K562 (cell line): Measurements from ENCODE around the gene AIFM3. TPM values are rescaled to one million over a fixed set of nuclear protein-coding genes. Genes with fewer than 3 reads are reported as not detected.

Experiments used
- BRF1 ChIP-seq: IDR thresholded peaks from 3 replicates; pipeline ENCODE4 v1.6.1; 2011; ENCODE audit warnings: borderline replicate concordance, mild to moderate bottlenecking; ENCODE audit not compliant: insufficient read length; ENCODE audit errors: extremely low read depth
- CSDE1 ChIP-seq, 2 experiments: fragments of 450-650 bp; IDR thresholded peaks; 2 replicates each; pipeline ENCODE4 v1.6.1; 2016; ENCODE audit warnings: mild to moderate bottlenecking in 1 of 2
- FOXJ3 ChIP-seq: sonication (generic); formaldehyde crosslinking; IDR thresholded peaks from 2 replicates; pipeline ENCODE4 v1.4.0; 2020; ENCODE audit warnings: mild to moderate bottlenecking, missing genetic modification reagents
- GTF2F1 ChIP-seq: IDR thresholded peaks from 2 replicates; pipeline ENCODE4 v1.6.1; 2011; ENCODE audit warnings: low read depth, low read length, improper control_type of control experiment
- HMGN3 ChIP-seq: IDR thresholded peaks from 2 replicates; pipeline ENCODE4 v1.6.1; 2011; ENCODE audit warnings: borderline replicate concordance, low read depth, mild to moderate bottlenecking, mixed read lengths, low read length; ENCODE audit not compliant: insufficient read length; ENCODE audit errors: extremely low read depth
- NBN ChIP-seq: fragments of 450-650 bp; IDR thresholded peaks from 2 replicates; pipeline ENCODE4 v1.6.1; 2016; ENCODE audit warnings: low read depth, mild to moderate bottlenecking
- PCBP2 ChIP-seq: fragments of 200-400 bp; formaldehyde crosslinking; IDR thresholded peaks from 2 replicates; pipeline ENCODE4 v1.6.1; 2018; ENCODE audit warnings: low read length, low read depth, mild to moderate bottlenecking, moderate library complexity; ENCODE audit not compliant: poor library complexity, severe bottlenecking
- PHB2 ChIP-seq: fragments of 450-650 bp; IDR thresholded peaks from 2 replicates; pipeline ENCODE4 v1.6.1; 2017; ENCODE audit warnings: low read depth
- RCOR1 ChIP-seq, 2 experiments: IDR thresholded peaks; 2 replicates each; pipeline ENCODE4 v1.6.1; 2012; ENCODE audit warnings: low read depth in 2 of 2, low read length in 2 of 2, borderline replicate concordance in 1 of 2, improper control_type of control experiment in 1 of 2
- SNIP1 ChIP-seq: fragments of 450-650 bp; IDR thresholded peaks from 2 replicates; pipeline ENCODE4 v1.7.1; 2017; ENCODE audit warnings: low read depth, mild to moderate bottlenecking
- THRAP3 ChIP-seq: fragments of 450-650 bp; IDR thresholded peaks from 2 replicates; pipeline ENCODE4 v1.6.1; 2016; ENCODE audit warnings: mild to moderate bottlenecking, inconsistent platforms, borderline replicate concordance
- TSC22D4 ChIP-seq: fragments of 450-650 bp; IDR thresholded peaks from 2 replicates; pipeline ENCODE4 v1.6.1; 2016; ENCODE audit warnings: missing genetic modification characterization, missing biosample characterization, control low read depth
- ZFP1 ChIP-seq: fragments of 450-650 bp; formaldehyde crosslinking; IDR thresholded peaks from 2 replicates; pipeline ENCODE4 v1.4.0; 2020; ENCODE audit warnings: mild to moderate bottlenecking, mixed read lengths
- ZNF165 ChIP-seq: fragments of 250-450 bp; sonication (Bioruptor Pico); IDR thresholded peaks from 2 replicates; pipeline ENCODE4 v1.4.0; 2020; ENCODE audit warnings: borderline replicate concordance
- polyA plus RNA-seq, 8 experiments: library from polyadenylated mRNA; depleted of rRNA in 4 of 8; stranded (reverse) in 5 of 8; unstranded in 3 of 8; fragments of >200 nt; fragmentation: Nextera tagmentation in 2 of 8; fragmentation: Illumina TruSeq in 1 of 8; extraction: Ambion mirVana in 2 of 8; extraction: Trizol in 1 of 8; gene quantifications; 2 replicates each; pipeline versions ENCODE4 v1.2.1 to v1.2.3, GENCODE V29; 2011 to 2014; ENCODE audit warnings: inconsistent platforms in 1 of 8, missing spikeins in 1 of 8
- total RNA-seq, 7 experiments: library from RNA; depleted of rRNA in 6 of 7; stranded (reverse); fragments of >200 nt in 6 of 7; fragmentation: Illumina TruSeq in 2 of 7; extraction: Trizol in 2 of 7; gene quantifications; 2 replicates each; pipeline versions ENCODE4 v1.2.1 to v1.2.3, GENCODE V29; 2011 to 2021; ENCODE audit warnings: low replicate concordance in 1 of 7
- TF ChIP-seq, protein P1 (sequence below): sonication (generic); formaldehyde crosslinking; IDR thresholded peaks from 2 replicates; pipeline ENCODE4 v1.8.0; 2022; ENCODE audit warnings: missing genetic modification reagents, mild to moderate bottlenecking, borderline replicate concordance
- TF ChIP-seq, protein P2 (sequence below): fragments of 250-450 bp; sonication (Bioruptor Pico); IDR thresholded peaks from 2 replicates; pipeline ENCODE4 v1.4.0; 2020
- TF ChIP-seq, protein P3 (sequence below), 3 experiments: fragments of 200-800 bp in 1 of 3; sonication (Bioruptor generic) in 1 of 3; sonication (generic) in 1 of 3; formaldehyde crosslinking in 1 of 3; IDR thresholded peaks; 2 replicates each; pipeline versions ENCODE4 v1.6.1 to v1.8.0; 2016 to 2022; ENCODE audit warnings: mild to moderate bottlenecking in 2 of 3, missing compliant biosample characterization in 2 of 3, missing genetic modification characterization in 2 of 3, missing genetic modification reagents in 1 of 3
- TF ChIP-seq, protein P4 (sequence below): fragments of 250-450 bp; sonication (Bioruptor Pico); IDR thresholded peaks from 2 replicates; pipeline ENCODE4 v1.9.0; 2021; ENCODE audit warnings: mild to moderate bottlenecking
- TF ChIP-seq, protein P5 (sequence below), 2 experiments: fragments of 450-650 bp; IDR thresholded peaks; 2 replicates each; pipeline ENCODE4 v1.6.1; 2018; ENCODE audit warnings: mild to moderate bottlenecking in 2 of 2, low read depth in 1 of 2; ENCODE audit not compliant: partially characterized antibody in 2 of 2

The AIFM3 gene
- total and polyA plus RNA-seq, 9 of the 15 experiments (the other 6 are each of a cell fraction or from before 2014, with no cell fraction given), result 0.03 to 0.20 (median 0.07) TPM; not detected in 1

DNA sequence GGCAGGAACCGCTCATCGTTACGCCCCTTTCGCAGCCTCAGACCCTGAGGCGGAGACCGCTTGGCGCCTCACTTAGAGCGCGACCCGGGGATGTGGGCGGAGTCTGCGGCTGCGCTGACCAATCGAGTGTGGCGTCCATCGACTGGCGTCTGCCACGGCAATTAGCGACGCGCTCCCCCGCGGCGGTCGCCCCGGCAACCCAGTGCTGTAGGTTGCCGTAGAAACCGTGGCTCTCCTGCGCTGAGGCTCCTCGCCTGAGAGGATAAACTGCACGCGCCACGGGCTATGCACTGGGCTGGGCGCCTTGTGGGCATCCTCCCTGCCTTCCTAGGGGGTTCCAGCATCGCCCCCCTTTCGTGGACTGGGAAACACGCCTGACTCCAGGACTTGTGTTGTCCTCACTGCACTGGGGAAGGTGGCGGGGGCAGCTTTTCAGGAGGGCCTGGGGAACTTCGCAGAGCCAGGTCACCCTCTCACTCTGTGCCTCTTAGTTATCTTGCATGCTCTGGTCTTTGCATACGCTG is 47.2 kb downstream of the AIFM3 start (continued):
- TF ChIP-seq, protein P1, sequence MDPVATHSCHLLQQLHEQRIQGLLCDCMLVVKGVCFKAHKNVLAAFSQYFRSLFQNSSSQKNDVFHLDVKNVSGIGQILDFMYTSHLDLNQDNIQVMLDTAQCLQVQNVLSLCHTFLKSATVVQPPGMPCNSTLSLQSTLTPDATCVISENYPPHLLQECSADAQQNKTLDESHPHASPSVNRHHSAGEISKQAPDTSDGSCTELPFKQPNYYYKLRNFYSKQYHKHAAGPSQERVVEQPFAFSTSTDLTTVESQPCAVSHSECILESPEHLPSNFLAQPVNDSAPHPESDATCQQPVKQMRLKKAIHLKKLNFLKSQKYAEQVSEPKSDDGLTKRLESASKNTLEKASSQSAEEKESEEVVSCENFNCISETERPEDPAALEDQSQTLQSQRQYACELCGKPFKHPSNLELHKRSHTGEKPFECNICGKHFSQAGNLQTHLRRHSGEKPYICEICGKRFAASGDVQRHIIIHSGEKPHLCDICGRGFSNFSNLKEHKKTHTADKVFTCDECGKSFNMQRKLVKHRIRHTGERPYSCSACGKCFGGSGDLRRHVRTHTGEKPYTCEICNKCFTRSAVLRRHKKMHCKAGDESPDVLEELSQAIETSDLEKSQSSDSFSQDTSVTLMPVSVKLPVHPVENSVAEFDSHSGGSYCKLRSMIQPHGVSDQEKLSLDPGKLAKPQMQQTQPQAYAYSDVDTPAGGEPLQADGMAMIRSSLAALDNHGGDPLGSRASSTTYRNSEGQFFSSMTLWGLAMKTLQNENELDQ, result no peak
- TF ChIP-seq ZFP1 (CRISPR knock-in tag), result no peak
- TF ChIP-seq PCBP2, result no peak
- TF ChIP-seq CSDE1 (IDR thresholded peaks at IDR 0.05), result no peak
- TF ChIP-seq, protein P2, sequence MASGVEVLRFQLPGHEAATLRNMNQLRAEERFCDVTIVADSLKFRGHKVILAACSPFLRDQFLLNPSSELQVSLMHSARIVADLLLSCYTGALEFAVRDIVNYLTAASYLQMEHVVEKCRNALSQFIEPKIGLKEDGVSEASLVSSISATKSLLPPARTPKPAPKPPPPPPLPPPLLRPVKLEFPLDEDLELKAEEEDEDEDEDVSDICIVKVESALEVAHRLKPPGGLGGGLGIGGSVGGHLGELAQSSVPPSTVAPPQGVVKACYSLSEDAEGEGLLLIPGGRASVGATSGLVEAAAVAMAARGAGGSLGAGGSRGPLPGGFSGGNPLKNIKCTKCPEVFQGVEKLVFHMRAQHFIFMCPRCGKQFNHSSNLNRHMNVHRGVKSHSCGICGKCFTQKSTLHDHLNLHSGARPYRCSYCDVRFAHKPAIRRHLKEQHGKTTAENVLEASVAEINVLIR (CRISPR knock-in tag), result peak; percentile 74
- TF ChIP-seq BRF1, result no peak
- no peak for TF ChIP-seq THRAP3
- no peak for TF ChIP-seq NBN
- no peak for TF ChIP-seq TSC22D4 (tag)
- TF ChIP-seq, protein P3, sequence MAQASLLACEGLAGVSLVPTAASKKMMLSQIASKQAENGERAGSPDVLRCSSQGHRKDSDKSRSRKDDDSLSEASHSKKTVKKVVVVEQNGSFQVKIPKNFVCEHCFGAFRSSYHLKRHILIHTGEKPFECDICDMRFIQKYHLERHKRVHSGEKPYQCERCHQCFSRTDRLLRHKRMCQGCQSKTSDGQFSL (CRISPR knock-in tag; IDR thresholded peaks at IDR 0.05), result no peak
- TF ChIP-seq, protein P3 (tag; IDR thresholded peaks at IDR 0.05), result no peak
- peak in 1 of 2 experiments; percentile 99; a peak in 2 of 4 replicates for TF ChIP-seq RCOR1 (IDR thresholded peaks at IDR 0.05; ENCODE audit: borderline replicate concordance in 1 of 2, low read depth in 2 of 2, low read length in 2 of 2)
- TF ChIP-seq FOXJ3 (CRISPR knock-in tag), result no peak
- TF ChIP-seq SNIP1, result no peak
- TF ChIP-seq, protein P4, sequence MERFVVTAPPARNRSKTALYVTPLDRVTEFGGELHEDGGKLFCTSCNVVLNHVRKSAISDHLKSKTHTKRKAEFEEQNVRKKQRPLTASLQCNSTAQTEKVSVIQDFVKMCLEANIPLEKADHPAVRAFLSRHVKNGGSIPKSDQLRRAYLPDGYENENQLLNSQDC, result no peak
- no peak; the same call in 1 of the 2 replicates for TF ChIP-seq GTF2F1
- TF ChIP-seq, protein P5, sequence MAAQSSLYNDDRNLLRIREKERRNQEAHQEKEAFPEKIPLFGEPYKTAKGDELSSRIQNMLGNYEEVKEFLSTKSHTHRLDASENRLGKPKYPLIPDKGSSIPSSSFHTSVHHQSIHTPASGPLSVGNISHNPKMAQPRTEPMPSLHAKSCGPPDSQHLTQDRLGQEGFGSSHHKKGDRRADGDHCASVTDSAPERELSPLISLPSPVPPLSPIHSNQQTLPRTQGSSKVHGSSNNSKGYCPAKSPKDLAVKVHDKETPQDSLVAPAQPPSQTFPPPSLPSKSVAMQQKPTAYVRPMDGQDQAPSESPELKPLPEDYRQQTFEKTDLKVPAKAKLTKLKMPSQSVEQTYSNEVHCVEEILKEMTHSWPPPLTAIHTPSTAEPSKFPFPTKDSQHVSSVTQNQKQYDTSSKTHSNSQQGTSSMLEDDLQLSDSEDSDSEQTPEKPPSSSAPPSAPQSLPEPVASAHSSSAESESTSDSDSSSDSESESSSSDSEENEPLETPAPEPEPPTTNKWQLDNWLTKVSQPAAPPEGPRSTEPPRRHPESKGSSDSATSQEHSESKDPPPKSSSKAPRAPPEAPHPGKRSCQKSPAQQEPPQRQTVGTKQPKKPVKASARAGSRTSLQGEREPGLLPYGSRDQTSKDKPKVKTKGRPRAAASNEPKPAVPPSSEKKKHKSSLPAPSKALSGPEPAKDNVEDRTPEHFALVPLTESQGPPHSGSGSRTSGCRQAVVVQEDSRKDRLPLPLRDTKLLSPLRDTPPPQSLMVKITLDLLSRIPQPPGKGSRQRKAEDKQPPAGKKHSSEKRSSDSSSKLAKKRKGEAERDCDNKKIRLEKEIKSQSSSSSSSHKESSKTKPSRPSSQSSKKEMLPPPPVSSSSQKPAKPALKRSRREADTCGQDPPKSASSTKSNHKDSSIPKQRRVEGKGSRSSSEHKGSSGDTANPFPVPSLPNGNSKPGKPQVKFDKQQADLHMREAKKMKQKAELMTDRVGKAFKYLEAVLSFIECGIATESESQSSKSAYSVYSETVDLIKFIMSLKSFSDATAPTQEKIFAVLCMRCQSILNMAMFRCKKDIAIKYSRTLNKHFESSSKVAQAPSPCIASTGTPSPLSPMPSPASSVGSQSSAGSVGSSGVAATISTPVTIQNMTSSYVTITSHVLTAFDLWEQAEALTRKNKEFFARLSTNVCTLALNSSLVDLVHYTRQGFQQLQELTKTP (IDR thresholded peaks at IDR 0.05; ENCODE audit: low read depth in 1 of 2, partially characterized antibody in 2 of 2), result no peak
- no peak for TF ChIP-seq PHB2
- no peak for TF ChIP-seq HMGN3
- peak; percentile 87; the same call in 1 of the 2 replicates for TF ChIP-seq ZNF165 (CRISPR knock-in tag)
